Heart right ventricle (tissue), 16 donors: ENCODE results near the gene TULP4. TPM values are rescaled to one million over a fixed set of nuclear protein-coding genes. Genes with fewer than 3 reads are reported as not detected.

ENCODE experiments used
- ATAC-seq, 8 donors: fragments of 200-7000 bp; cut with Tn5 transposase; one replicate each; pipeline ENCODE4 v1.9.1; 2020; ENCODE audit warnings: mild to moderate bottlenecking in 8 of 8, moderate library complexity in 8 of 8, moderate number of reproducible peaks in 1 of 8
- DNase-seq, 2 donors: peaks; one replicate each; pipeline ENCODE4 v3.0.0-alpha.2; 2020
- H3K27ac ChIP-seq, 10 donors: fragments of 200-600 bp; sonication (generic) in 2 of 10; one replicate each; pipeline versions ENCODE4 v1.5.0 to v1.8.0; 2020 to 2022; ENCODE audit warnings: mild to moderate bottlenecking in 3 of 10
- H3K27me3 ChIP-seq, 7 donors: fragments of 200-600 bp; one replicate each; pipeline ENCODE4 v1.8.0; 2021 to 2022; ENCODE audit warnings: mild to moderate bottlenecking in 2 of 7
- H3K36me3 ChIP-seq, 9 donors: fragments of 200-600 bp; sonication (generic) in 1 of 9; one replicate each; pipeline versions ENCODE4 v1.5.0 to v1.8.0; 2020 to 2022; ENCODE audit warnings: mild to moderate bottlenecking in 2 of 9
- H3K4me1 ChIP-seq, 9 donors: fragments of 200-600 bp; sonication (generic) in 1 of 9; one replicate each; pipeline versions ENCODE4 v1.5.0 to v1.8.0; 2020 to 2022; ENCODE audit warnings: mild to moderate bottlenecking in 4 of 9
- H3K4me3 ChIP-seq, 10 donors: fragments of 200-600 bp; sonication (generic) in 2 of 10; one replicate each; pipeline versions ENCODE4 v1.5.0 to v1.8.0; 2020 to 2022; ENCODE audit warnings: mild to moderate bottlenecking in 7 of 10, moderate library complexity in 2 of 10
- H3K9me3 ChIP-seq, 11 donors: fragments of 200-600 bp in 10 of 11; sonication (generic) in 2 of 11; one replicate each; pipeline versions ENCODE4 v1.5.0 to v1.8.0; 2013 to 2022; ENCODE audit warnings: mild to moderate bottlenecking in 2 of 11, control low read depth in 1 of 11, moderate library complexity in 1 of 11
- WGBS, 2 donors: extraction: QIAGEN DNeasy Blood & Tissue Kit; methylation state at CpG; one replicate each; pipeline ENCODE4 v1.1.7; 2013; ENCODE audit warnings: inconsistent platforms in 1 of 2; 5-methylcytosine and 5-hydroxymethylcytosine counted together
- intact Hi-C, 10 donors: fragments of 100-400 bp; cut with DNase I; formaldehyde crosslinking; loops; one replicate each; pipeline versions ENCODE4 v1.11.1 to v1.14.2; 2022
- polyA plus RNA-seq, 2 donors: library from polyadenylated mRNA; stranded (reverse); fragments of 200-250 nt; gene quantifications; one replicate each; pipeline ENCODE4 v1.2.3, GENCODE V29; 2013
- total RNA-seq, 10 donors: library from RNA; stranded (reverse); fragmentation: NEBNext Ultra II Directional in 3 of 10; extraction: Animal tissue kit (Norgen Biotek cat#: 25700) in 3 of 10; gene quantifications; one replicate each; pipeline versions ENCODE4 v1.2.1 to v1.2.4, GENCODE V29; 2021 to 2023
- TF ChIP-seq, protein P1 (sequence below), 9 donors: fragments of 200-600 bp; sonication (generic) in 2 of 9; IDR thresholded peaks; one replicate each; pipeline versions ENCODE4 v1.5.0 to v1.8.0; 2021 to 2022; ENCODE audit warnings: antibody characterized with exemption in 9 of 9, mild to moderate bottlenecking in 5 of 9, moderate library complexity in 1 of 9
- donor health status: Arrhythmogenic right ventricular cardiomyopathy.
- donor health status: ischemic (EF 13 %, LVEDD 7.1; RV severe dilation, severe dysfunction).
- donor health status: healthy with polysubstance abuse.
- donor health status: DM: no; HTN: yes; CAD: no.
- donor health status: DM: no; HTN: no; CAD: no.
- donor health status: ischemic (EF 25% LVEDD 6.9; RV normal size, moderate dysfunction).
- donor health status: ischemic (EF 25% LVEDD 5.7; RV mildly dilated, moderate dysfunction).
- donor health status: healthy.
- donor health status: DM: yes; HTN: yes; CAD: no.
- donor health status: Ischemic cardiomyopathy.
- donor health status: ischemic (EF 35%, LVEDD 5.7; RV mildly dilated, moderate dysfunction).
- donor health status: nonischemic (EF 11% LVEDD 7.7; RV severe dilation, severe dysfunction).
- donor health status: DM: yes; HTN: yes; CAD: no.
- donor health status: PGD.
- donor health status: ischemic (EF 29% LVEDD 5.4; RV normal size, mild dysfunction).
- donor health status: nonischemic (EF 23%, LVEDD 6.1; RV moderate dilation, normal function).

Gene TULP4
- total and polyA plus RNA-seq, 12 donors: 2.1 to 127 (median 99.2) TPM

DNA sequence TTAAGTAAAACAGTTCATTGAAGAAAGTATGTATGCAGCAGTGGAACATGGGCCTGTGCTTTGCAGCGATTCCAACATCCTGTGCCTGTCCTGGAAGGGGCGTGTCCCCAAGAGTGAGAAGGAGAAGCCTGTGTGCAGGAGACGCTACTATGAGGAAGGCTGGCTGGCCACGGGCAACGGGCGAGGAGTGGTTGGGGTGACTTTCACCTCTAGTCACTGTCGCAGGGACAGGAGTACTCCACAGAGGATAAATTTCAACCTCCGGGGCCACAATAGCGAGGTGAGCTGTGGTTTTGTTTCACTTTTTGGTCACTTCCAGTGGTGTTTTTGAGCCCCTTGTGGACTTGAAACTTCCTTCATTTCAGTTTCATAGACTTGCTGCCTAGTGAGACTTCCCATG lies 1.7 kb downstream of the TULP4 start:
- ATAC-seq (peak in 2 of 8 donors; percentile 24 to 48), DNase-seq (no peak)
- H3K36me3 ChIP-seq: peaks cover 0 to 44% (median 0%) of the 10 kb centered on the region in 9 donors
- H3K4me1 ChIP-seq: peaks cover 0 to 8% (median 0%) of the 10 kb centered on the region in 9 donors
- no peaks in the 10 kb centered on the region for H3K27me3 ChIP-seq
- peak overlapping the region in 1 of 10 donors; percentile 28 for H3K4me3 ChIP-seq
- intact Hi-C loops: no loop called here
- no peak overlapping the region for H3K27ac ChIP-seq
- WGBS, 2 donors: 84% methylated on average over 9 of the region's 9 CpGs
- H3K9me3 ChIP-seq: peaks cover 0 to 18% (median 6%) of the 10 kb centered on the region in 11 donors
- TF ChIP-seq, protein P1, sequence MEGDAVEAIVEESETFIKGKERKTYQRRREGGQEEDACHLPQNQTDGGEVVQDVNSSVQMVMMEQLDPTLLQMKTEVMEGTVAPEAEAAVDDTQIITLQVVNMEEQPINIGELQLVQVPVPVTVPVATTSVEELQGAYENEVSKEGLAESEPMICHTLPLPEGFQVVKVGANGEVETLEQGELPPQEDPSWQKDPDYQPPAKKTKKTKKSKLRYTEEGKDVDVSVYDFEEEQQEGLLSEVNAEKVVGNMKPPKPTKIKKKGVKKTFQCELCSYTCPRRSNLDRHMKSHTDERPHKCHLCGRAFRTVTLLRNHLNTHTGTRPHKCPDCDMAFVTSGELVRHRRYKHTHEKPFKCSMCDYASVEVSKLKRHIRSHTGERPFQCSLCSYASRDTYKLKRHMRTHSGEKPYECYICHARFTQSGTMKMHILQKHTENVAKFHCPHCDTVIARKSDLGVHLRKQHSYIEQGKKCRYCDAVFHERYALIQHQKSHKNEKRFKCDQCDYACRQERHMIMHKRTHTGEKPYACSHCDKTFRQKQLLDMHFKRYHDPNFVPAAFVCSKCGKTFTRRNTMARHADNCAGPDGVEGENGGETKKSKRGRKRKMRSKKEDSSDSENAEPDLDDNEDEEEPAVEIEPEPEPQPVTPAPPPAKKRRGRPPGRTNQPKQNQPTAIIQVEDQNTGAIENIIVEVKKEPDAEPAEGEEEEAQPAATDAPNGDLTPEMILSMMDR (IDR thresholded peaks at IDR 0.05): no peak

DNA sequence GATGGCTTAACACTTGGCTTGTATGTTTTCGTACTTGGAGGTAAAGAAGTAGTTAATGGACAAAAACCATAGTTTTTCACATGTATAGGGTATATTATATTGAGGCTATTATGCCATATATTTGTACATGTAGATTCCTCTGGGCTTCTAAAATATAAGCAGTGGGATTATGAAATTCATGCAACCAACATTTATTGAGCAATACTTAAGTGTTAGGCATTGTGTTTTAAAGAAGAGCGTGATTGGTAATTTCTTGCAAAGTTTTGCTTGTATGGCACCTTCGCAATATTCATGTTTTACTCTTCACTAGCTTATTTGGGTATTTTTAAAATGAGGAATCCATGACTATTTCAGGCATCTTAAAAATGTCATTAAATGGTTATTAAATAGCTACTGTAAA lies 2.5 kb downstream of the TULP4 start:
- ATAC-seq (no peak), DNase-seq (no peak)
- WGBS, 2 donors: 98 to 99% methylated on average over 3 of the region's 3 CpGs

DNA sequence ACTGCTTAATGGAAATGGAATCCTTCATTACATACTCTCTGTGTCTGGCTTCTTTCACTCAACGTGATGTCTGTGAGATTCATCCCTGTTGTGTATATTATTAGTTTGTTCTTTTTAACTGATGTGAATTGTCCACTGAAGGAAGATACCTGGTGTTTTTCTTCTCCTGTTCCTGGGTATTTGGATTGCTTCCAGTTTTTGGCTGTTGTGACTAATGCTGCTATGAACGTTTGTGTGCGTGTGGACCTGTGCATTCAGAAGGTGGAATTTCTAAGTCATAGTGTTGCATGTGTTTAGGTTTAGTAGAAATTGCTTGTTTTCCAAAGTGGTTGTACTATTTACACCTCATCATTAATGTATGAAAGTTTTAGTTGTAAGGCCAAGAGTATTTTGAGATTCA lies 3.8 kb downstream of the TULP4 start:
- H3K4me1 ChIP-seq: peaks cover 0 to 7% (median 0%) of the 10 kb centered on the region in 9 donors
- ATAC-seq (no peak), DNase-seq (no peak)
- no peak overlapping the region for H3K4me3 ChIP-seq
- no peaks in the 10 kb centered on the region for H3K27me3 ChIP-seq
- intact Hi-C loops: no loop called here
- WGBS, 2 donors: 73 to 79% methylated on average over 3 of the region's 3 CpGs
- peaks cover 0 to 18% (median 6%) of the 10 kb centered on the region in 11 donors for H3K9me3 ChIP-seq
- TF ChIP-seq, protein P1 (IDR thresholded peaks at IDR 0.05): no peak
- H3K27ac ChIP-seq: no peak overlapping the region
- peaks cover 0 to 37% (median 0%) of the 10 kb centered on the region in 9 donors for H3K36me3 ChIP-seq

More for the DNA sequence above, 2.5 kb downstream of the TULP4 start:
- no peaks in the 10 kb centered on the region for H3K27me3 ChIP-seq
- no peak overlapping the region for H3K27ac ChIP-seq
- H3K36me3 ChIP-seq: peaks cover 0 to 44% (median 0%) of the 10 kb centered on the region in 9 donors
- peaks cover 0 to 18% (median 6%) of the 10 kb centered on the region in 11 donors for H3K9me3 ChIP-seq
- TF ChIP-seq, protein P1 (IDR thresholded peaks at IDR 0.05): no peak
- peaks cover 0 to 8% (median 0%) of the 10 kb centered on the region in 9 donors for H3K4me1 ChIP-seq
- intact Hi-C loops: no loop called here
- H3K4me3 ChIP-seq: no peak overlapping the region

DNA sequence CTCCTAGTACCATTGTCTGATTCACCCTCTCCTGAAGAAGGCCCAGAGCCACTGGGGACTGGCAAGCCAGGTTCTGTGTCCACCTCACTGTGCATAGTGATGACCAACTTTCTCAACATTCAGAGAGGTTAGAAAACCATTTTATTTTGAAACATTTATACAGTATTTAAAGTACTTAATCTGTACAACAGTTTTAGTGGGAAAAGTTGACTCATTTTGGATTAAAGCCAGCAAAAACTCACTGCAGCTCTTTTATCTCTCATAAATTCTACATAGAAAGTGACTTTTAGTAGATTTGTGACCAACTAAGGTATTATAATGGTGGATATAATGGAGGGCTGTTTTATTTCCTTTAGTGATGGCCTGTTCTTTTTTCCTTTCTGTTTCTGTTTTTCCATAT lies 9.7 kb downstream of the TULP4 start:
- no peak overlapping the region for H3K4me3 ChIP-seq
- TF ChIP-seq, protein P1 (IDR thresholded peaks at IDR 0.05): no peak
- no peak overlapping the region for H3K27ac ChIP-seq
- peaks cover 0 to under 1% (median 0%) of the 10 kb centered on the region in 9 donors for H3K36me3 ChIP-seq
- DNase-seq: no peak
- peak in 1 of 8 donors; percentile 28 for ATAC-seq
- intact Hi-C loops: no loop called here
- H3K27me3 ChIP-seq: no peaks in the 10 kb centered on the region
- H3K4me1 ChIP-seq: peaks cover 6 to 40% (median 22%) of the 10 kb centered on the region in 9 donors
- peaks cover 0 to 1% (median under 1%) of the 10 kb centered on the region in 11 donors for H3K9me3 ChIP-seq
